Lung (tissue), 12 donors: ENCODE results near the gene HNRNPU. TPM values are rescaled to one million over a fixed set of nuclear protein-coding genes. Genes with fewer than 3 reads are reported as not detected.

ENCODE experiments used
- ATAC-seq: fragments of 200-7000 bp; cut with Tn5 transposase; one replicate; pipeline ENCODE4 v1.9.1; 2020; ENCODE audit warnings: moderate number of reproducible peaks; ENCODE audit not compliant: insufficient read depth, low FRiP score
- DNase-seq, 3 donors: peaks; one replicate each; pipeline ENCODE4 v3.0.0-alpha.2; 2013 to 2017
- H3K27ac ChIP-seq, 2 donors: one replicate each; pipeline ENCODE4 v1.5.1; 2013; ENCODE audit warnings: mild to moderate bottlenecking in 2 of 2, moderate library complexity in 2 of 2, control low read depth in 1 of 2, inconsistent platforms in 1 of 2, low read depth in 1 of 2, low read length in 1 of 2
- H3K27me3 ChIP-seq, 3 donors: one replicate each; pipeline ENCODE4 v1.5.1; 2013; ENCODE audit warnings: low read length in 2 of 3; ENCODE audit not compliant: control insufficient read depth in 3 of 3, insufficient read depth in 3 of 3
- H3K36me3 ChIP-seq, 4 donors: one replicate each; pipeline ENCODE4 v1.5.1; 2013; ENCODE audit warnings: low read length in 4 of 4, mild to moderate bottlenecking in 1 of 4, moderate library complexity in 1 of 4; ENCODE audit not compliant: control insufficient read depth in 4 of 4, insufficient read depth in 4 of 4
- H3K4me1 ChIP-seq, 5 donors: one replicate each; pipeline ENCODE4 v1.5.1; 2013; ENCODE audit warnings: low read length in 5 of 5, mild to moderate bottlenecking in 2 of 5, moderate library complexity in 1 of 5; ENCODE audit not compliant: control insufficient read depth in 5 of 5, insufficient read depth in 5 of 5
- H3K4me3 ChIP-seq: one replicate; pipeline ENCODE4 v1.5.1; 2013; ENCODE audit warnings: mild to moderate bottlenecking, control low read depth, moderate library complexity
- H3K9ac ChIP-seq, 2 donors: one replicate each; pipeline ENCODE4 v1.5.1; 2013; ENCODE audit warnings: low read length in 2 of 2, control low read depth in 1 of 2; ENCODE audit not compliant: insufficient read depth in 1 of 2
- H3K9me3 ChIP-seq, 4 donors: one replicate each; pipeline ENCODE4 v1.5.1; 2013; ENCODE audit warnings: low read length in 3 of 4, mild to moderate bottlenecking in 1 of 4, moderate library complexity in 1 of 4; ENCODE audit not compliant: control insufficient read depth in 4 of 4, insufficient read depth in 3 of 4
- CTCF ChIP-seq: IDR thresholded peaks from 2 replicates; pipeline ENCODE4 v1.5.1; 2012; ENCODE audit warnings: mild to moderate bottlenecking; ENCODE audit errors: control extremely low read depth, extremely low read depth
- WGBS, 2 donors: extraction: QIAGEN DNeasy Blood & Tissue Kit; methylation state at CpG; one replicate each; pipeline ENCODE4 v1.1.7; 2013; 5-methylcytosine and 5-hydroxymethylcytosine counted together
- polyA plus RNA-seq, 2 donors: library from polyadenylated mRNA; stranded (reverse); fragments of 200-250 nt; gene quantifications; one replicate each; pipeline ENCODE4 v1.2.1, GENCODE V29; 2013
- total RNA-seq, 2 donors: library from RNA; depleted of rRNA in 1 of 2; stranded (reverse); fragments of >200 nt in 1 of 2; gene quantifications; one replicate each; pipeline ENCODE4 v1.2.1, GENCODE V29; 2014 to 2021
- donor health status: control.
- donor health status: control.
- donor health status: Bipolar disorder and iron deficiency.
- donor health status: healthy.
- donor health status: DM: yes; HTN: yes; CAD: no.

HNRNPU gene
- total and polyA plus RNA-seq, 4 donors, result 133 to 611 (median 206) TPM

GRCh38 chr1:244860914-244861610 is 3.3 kb downstream of the HNRNPU start:
- WGBS, 2 donors, result 9 to 13% methylated on average over 2 of the region's 2 CpGs
- no peak for TF ChIP-seq CTCF
- H3K4me1 ChIP-seq, result peaks cover 1 to 38% (median 5%) of the 10 kb centered on the region in 5 donors
- no peaks in the 10 kb centered on the region for H3K27me3 ChIP-seq
- H3K9me3 ChIP-seq, result no peaks in the 10 kb centered on the region
- H3K9ac ChIP-seq, result peak overlapping the region in 1 of 2 donors; percentile 98
- no peak overlapping the region for H3K27ac ChIP-seq
- H3K36me3 ChIP-seq, result peaks cover 19 to 62% (median 34%) of the 10 kb centered on the region in 4 donors
- DNase-seq, result no peak
- peak overlapping the region; percentile 19 for H3K4me3 ChIP-seq
- ATAC-seq, result no peak

GRCh38 chr1:244860078-244860477 is 4.3 kb downstream of the HNRNPU start:
- Histone ChIP-seq H3K27me3 (no peaks in the 10 kb centered on the region), H3K9me3 (no peaks in the 10 kb centered on the region), H3K36me3 (peaks cover 21 to 71% (median 42%) of the 10 kb centered on the region in 4 donors), H3K4me3 (no peak overlapping the region), H3K9ac (no peak overlapping the region), H3K27ac (no peak overlapping the region), H3K4me1 (peaks cover 3 to 30% (median 3%) of the 10 kb centered on the region in 5 donors)
- DNase-seq (no peak), ATAC-seq (no peak)
- no peak for TF ChIP-seq CTCF
- WGBS, 2 donors, result 60 to 75% methylated on average over 9 of the region's 9 CpGs

GRCh38 chr1:244858357-244858756 is 6.0 kb downstream of the HNRNPU start:
- DNase-seq (no peak), ATAC-seq (no peak)
- no peaks in the 10 kb centered on the region for H3K27me3 ChIP-seq
- H3K9ac ChIP-seq, result no peak overlapping the region
- H3K4me1 ChIP-seq, result peaks cover 0 to 27% (median 3%) of the 10 kb centered on the region in 5 donors
- H3K9me3 ChIP-seq, result no peaks in the 10 kb centered on the region
- H3K27ac ChIP-seq, result no peak overlapping the region
- 68 to 77% methylated on average over 1 of the region's 1 CpG for WGBS, 2 donors
- no peak for TF ChIP-seq CTCF
- H3K4me3 ChIP-seq, result no peak overlapping the region
- peaks cover 24 to 78% (median 51%) of the 10 kb centered on the region in 4 donors for H3K36me3 ChIP-seq
